HG02973 (cell line): Measurements from ENCODE around the gene SSR3.
A peak's percentile ranks its signal among the peaks of the same experiment; 100 is the strongest.
"Not testable (repeated sequence)": the region's sequence is repeated elsewhere in the genome, so short reads cannot be mapped to it uniquely, and the experiment has no call there.

Experiments
- ATAC-seq: cut with Tn5 transposase; IDR thresholded peaks from one replicate; pipeline ENCODE4 v1.9.1; 2021; ENCODE audit warnings: moderate library complexity; ENCODE audit not compliant: unreplicated experiment

The SSR3 gene

DNA sequence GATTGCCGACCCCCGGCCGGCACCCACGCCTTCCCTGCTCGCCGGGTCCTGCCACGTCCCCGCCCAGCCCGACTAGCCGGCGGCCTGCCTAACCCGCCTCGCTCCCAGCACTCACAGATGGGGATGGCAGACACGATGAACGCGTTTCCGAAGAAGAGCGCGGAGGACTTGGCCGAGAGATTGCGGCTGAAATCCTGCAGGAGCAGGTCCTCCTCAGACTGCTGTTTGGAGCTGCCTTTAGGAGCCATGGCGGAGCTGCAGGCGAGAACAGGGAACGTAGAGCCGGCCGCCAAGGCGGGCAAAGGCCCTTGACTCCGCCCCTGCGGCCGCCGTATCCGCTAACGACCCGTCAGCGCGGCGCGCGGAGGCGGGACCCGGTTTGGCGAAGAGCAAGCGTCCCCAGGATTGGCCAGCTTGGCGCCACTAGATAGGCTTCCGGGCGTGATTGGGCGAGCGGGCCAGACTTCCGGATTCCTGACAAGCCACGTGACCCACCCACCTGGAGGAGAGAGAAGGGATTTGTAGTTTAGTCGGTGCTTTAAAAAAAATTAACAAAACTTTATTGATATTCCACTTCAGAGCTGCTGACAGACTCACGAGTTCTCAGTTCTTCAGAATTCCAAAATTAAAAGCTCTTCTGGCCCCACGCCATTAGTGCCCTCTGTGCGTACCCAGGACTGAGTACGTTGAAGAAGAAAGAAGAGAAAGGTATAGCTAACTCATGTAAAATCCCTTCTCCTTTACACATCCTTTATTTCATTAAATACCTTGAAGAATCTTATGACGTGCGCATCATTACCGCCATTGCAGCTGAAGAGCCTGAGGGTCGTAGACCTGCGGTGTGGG is at the start of gene SSR3:
Gene SSR3 (minus strand): TSS at position 276 of the 846 bp plus-strand sequence. CDS start 28 bp downstream, at position 248.
- peak; percentile 98 for ATAC-seq

DNA sequence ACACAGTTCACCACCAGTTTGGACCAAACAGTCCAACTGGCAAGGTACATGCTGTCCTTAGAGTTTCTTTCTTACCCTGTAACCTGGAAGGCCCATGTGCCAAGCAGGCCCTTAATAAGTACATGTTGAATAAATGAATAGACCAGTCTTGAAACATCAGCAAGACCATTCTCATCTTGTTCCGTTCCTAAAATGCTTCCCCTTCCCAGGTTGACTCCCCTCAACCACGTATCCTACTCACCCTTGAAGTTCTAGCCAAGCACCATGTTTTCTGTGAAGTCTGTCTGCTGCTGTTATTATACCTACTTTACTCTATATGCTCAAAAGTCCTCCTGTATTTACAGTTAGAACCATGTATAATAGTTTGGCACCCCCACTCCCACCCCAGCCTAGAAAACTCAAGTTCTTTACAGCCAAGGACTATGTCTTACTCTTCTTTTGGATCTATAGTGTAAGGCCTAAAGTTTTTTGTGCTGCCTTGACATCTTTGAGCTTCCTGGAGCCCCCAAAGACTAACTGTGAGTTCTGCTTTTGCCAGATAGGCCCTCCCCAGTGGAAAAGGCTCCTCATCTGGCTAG is 49.2 kb upstream of the SSR3 start:
- ATAC-seq: no peak

DNA sequence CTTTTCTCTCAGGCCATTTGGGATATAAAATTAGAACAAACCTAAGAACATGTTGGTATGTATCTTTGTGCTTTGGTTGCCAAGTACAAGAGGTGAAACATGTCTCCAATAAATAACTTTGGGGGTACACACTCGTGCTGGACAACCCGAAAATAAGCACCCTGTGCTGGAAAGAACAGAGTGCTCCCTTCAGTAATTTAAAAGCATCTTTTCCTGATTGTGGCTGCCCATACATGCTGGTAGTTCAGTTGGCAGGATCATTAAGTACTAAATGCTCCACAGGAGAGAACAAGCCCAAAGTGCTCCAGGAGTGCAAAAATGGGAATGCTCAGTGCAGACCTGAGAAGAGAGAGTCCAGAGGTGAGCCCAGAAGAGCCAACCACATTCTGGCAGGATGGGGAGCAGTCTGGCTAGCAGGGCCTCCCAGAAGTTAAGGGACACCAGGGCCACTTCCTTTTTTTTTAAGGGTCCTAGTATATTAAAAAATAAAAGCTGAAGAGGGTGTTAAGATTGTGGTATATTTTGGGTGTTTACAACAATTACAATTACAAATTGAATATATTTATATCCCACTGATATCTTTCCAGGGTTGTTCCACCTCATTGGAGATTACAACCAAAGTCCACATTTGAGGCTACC is 48.6 kb upstream of the SSR3 start:
- no peak for ATAC-seq

DNA sequence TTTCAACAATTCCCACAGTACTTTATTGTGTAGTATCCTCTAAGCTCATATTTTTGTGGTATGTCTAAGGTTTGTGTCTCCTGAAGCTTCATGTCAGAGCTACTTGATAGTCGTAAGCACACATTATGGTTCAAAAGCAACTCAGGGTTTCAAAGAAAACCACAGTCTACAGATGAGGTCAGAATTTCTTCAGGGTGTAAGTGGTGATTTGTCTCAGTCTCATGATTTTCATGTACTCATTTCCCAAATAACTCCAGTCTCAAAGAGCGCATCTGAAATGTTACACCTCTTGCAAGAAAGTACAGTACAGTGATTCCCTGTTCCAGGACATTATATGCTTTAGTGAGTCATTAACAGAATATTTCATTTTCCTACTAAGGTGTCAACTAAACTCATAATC is 47.5 kb upstream of the SSR3 start:
- no peak for ATAC-seq

DNA sequence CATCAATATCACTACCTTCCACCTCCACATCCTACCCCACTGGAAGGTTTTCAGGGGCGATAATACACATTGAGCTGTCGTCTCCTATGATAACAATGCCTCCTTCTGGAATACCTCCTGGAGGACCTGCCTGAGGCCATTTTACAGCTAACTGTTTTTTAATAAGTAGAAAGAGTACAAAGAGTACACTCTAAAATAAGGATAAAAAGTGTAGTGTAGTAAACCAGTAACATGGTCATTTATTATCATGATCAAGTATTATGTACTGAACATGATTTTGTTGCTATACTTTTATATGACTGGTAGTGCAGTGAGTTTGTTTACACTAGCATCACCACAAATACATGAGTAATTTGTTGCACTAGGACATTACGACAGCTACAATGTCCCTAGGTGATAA is 46.6 kb upstream of the SSR3 start:
- no peak for ATAC-seq

DNA sequence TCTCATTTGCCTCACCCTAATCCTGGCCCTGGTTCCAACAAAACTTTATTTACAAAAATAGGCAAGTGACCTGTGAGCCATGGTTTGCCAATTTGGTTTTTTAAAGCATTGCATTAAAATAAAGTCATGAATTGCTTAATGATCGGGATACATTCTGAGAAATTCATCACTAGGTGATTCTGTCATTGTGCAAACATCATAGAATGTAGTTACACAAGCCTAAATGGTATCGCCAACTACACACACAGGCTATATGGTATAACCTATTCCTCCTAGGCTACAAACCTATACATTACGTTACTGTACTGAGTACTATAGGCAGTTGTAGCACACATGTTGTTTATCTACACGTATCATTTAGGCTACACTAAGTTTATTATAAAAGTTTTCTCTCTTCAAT is 45.9 kb upstream of the SSR3 start:
- ATAC-seq: no peak

DNA sequence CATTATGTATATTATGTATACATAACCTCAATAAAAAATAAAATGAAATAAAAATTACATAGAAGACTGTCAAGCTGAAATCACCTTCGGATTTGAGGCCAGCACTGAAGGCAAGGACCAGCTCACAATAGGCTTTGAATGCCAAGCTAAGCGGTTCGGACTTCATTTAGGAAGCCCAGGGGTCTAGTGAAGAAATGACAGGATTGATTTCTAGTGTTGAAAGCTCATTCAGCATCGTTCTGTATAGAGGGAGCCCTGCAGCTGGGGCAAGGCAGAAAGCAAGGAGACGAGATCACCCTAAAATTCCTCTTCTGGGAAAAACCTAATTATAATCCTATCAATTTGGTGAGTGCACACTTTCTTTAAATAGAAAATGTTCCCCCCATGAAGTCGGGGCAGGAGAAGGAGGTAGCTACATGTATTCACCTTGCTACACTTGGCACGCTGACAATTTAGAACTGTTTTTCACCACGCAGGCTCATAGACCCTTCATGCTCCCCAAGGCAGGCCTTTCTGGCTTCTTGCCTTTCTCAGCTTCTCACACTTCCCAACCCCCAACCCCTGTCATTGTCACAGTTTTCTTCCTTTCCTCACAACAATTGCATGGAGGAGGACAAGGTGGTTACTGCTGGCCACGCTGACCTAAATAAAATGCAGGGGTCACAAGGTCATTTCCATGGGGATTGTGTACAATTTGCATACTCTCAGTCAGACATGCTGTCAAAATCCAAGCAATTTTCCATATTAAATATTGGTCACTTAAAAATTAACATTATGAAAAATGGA is 44.4 kb upstream of the SSR3 start:
- ATAC-seq: no peak

DNA sequence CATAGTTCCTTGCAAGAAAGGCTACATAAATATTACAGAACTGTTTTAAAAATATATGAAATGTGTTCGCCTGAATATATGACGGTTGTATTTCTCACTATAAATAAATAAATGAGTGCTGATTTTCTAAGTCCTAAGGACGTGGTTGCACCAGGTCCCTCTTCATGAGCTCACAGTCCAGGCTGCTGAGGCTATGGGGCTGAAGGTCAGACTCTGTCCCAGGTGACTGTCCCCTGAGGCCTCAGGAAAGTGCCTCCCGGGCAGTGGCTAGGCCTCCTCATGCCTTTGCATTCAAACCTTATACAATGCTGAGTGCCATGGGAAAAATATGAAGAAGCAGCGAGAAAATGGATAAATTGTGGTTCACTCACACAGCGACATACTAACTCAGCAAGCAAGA is 43.5 kb upstream of the SSR3 start:
- ATAC-seq: no peak

DNA sequence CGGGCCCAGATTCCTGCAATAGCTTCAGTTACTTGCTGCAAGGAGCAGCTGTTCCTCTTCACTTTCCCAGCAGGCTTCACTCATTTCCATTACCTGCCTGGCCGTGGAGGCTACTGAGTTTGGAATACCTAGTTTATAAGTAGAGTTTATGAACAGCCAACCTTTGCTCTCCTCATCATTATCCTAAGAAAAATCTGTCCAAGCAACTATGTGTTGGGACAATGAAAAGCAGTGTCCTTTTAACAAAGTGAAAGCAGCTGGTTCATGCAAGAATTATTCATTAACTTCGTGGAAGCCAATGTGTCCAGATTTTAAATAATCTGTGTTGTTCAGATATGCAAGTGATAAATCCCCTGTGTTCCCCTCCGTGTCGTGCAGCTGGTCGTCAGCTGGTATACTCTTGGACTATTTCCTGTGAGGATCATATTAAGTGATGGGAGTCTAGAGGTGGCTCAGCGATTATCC is 39.3 kb upstream of the SSR3 start:
- ATAC-seq: no peak

DNA sequence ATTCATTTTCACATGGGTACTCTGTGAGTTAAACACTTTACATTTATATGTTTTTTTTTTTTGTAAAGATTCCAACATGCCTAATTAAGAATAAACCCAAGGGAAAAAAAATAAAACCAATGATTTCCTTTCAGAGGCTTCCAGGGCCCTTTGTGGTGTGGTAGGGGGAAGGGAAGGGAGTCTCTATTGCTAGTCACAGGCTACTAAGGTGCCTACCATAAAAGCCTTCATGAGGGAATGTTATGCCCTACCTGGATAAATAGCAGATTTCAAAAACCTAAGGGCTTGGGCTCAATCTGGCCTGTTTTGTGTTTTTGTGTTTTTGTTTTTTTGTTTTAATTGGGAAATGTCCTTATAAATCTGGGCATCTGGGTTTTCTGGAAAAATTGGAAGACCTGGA is 38.9 kb upstream of the SSR3 start:
- ATAC-seq: no peak

DNA sequence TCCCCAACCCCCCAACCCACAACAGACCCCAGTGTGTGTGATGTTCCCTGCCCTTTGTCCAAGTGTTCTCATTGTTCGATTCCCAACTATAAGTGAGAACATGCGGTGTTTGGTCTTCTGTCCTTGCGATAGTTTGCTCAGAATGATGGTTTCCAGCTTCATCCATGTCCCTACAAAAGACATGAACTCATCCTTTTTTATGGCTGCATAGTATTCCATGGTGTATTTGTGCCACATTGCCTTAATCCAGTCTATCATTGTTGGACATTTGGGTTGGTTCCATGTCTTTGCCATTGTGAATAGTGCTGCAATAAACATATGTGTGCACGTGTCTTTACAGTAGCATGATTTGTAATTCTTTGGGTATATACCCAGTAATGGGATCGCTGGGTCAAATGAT is 34.9 kb upstream of the SSR3 start:
- ATAC-seq: not testable (repeated sequence)

DNA sequence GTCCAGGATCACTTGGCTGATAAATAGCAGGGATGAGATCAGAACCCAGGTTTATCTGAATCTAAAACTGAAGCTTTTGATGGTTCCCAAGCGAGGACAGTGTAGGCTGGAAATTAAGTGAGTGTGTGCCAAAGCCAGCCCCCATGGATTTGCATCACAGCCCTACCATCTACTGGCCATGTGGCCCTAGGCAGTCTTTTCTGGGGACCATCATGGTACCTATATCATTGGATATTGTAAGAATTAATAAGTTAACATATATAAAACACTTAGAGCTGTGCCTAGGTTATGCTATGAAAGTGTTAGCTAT is 32.8 kb upstream of the SSR3 start:
- ATAC-seq: no peak

DNA sequence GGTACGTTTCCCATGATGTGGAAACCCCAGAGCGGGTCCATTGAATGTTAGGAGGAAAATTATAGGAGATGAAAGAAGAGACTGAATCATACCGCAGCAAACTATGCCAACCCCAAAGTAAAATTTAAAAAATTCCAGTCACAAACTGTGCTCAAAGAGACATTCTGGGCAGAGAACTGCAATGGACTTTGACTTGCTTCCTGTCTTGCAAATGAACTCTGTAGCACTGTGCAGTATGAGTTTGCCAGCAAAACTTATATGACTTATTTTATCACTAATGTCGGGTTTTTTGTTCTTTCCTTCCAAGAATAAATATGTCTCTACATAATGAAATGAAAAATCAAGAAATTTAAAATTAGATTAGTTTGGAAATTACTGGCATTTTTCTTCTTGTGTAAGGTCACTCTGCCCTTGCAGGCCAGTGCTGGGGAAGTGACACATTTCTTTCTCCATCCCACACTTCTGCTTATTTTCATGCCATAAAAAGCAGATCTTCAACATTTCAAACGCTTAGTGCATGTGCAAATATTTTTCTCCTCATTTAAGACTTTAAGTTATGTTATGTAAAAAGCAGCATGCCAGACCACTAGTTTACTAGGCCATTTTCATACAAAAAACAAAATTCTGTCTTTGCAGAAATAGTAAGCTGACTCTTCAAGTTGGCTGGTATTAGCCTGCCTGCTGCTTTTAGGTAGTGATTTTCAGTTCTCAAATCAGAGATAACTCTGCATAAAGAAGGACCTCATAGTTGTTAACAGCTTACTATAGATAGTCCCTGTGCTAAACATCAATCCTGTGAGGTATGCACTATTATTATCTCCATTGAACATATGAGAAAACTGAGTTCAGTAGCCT is 32.2 kb upstream of the SSR3 start:
- peak; percentile 60 for ATAC-seq

DNA sequence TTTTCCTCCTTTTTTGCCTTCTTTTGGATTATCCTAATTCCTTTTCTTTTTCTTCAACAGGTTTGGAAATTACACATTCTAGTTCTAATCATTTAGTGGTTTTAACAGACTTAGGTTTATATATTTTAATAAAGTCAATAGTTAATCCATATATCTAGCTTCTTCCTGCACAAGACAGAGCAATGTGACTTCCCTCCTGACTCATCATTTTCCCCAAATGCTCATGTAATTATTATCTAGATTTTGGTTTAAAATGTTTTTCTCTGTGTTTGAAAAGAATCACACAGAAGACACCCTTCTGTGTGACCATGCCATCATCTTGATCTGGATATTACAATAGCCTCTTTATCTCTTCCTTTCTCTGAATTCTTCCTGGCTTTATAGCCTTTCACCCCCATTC is 28.6 kb upstream of the SSR3 start:
- ATAC-seq: no peak

DNA sequence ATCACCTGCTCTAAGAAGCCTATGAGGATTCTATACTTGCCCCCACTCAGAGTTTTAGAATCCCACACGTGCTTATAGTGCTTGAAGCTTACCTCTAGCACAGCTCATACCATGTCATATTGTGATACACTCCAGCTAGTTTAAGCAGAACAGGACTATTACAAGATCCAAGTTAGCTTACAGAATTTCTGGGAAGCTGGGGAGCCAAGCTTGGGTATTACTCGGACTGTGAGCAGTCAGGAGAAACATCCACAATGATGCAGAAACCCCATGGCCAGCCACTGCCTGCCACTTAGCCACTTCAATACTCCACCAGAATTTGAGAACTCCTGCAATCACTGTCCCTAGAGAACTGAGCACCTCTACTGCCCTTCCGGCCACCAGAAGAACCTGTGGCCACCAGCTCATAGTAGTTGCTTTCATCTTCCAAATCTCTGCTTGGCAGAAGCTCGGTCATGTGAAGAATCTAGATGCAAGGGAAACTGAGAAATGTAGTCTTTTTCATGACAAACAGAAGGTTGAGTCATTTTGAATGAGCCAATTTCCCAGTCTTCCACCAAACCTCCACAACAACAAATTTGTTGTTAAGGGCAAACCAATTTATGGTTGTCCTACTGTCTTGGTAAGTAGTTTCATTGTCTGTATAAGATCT is 27.7 kb upstream of the SSR3 start:
- ATAC-seq: no peak

DNA sequence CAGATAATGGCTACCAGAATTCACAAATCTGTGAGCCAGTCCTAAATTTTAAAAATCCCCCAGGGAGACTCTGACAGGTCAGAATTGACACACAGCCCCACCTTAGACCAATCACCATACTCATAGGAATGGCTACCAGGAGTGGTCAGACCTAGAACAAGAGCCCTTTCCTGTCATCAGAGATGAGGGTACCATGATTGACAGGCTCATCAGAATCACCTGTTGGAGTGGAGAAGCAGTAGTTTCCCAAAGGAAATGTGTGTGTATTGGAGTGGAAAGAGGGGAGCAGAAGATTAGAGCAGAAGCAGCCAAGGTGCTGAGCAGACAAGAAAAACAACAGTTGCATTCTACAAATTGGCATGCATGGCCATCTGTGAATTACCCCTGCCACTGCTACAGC is 27.0 kb upstream of the SSR3 start:
- ATAC-seq: no peak

DNA sequence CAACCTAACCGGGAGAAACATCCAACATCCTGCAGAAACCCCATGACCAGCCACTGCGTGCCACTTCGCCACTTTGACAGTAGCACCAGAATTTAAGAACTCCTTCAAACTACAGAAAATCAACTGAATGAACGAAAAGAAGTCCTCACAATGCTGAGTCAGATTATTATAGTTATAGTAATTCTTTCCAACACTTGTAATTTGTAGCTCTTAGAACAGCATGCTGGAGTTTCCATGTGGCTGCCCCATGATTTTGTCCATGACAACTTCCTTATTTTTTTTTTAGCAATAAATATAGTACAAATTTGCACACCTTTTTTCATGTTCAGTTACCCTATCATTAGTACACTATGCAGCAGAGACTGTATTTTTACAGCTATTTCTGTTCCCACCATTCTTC is 26.1 kb upstream of the SSR3 start:
- no peak for ATAC-seq

DNA sequence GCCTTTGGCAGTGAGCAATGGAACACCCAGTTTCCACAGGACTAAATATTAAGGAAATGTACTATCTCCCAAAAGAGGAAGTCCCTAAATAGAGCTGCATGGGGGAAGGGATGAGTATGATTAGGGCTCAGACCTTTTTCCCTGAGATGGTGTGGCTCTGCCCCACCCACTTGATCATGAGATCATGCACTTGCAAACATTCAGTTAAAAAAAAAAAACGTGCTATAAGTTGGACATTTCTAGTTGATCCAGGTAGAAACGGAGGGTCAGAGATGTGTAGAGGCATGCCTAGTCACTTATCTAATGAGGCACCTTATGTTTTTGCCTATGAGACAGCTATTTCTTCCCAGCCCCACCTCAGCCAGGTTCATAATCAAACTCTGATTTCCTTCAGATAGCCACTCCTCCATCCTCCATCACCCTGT is 24.5 kb upstream of the SSR3 start:
- ATAC-seq: no peak

DNA sequence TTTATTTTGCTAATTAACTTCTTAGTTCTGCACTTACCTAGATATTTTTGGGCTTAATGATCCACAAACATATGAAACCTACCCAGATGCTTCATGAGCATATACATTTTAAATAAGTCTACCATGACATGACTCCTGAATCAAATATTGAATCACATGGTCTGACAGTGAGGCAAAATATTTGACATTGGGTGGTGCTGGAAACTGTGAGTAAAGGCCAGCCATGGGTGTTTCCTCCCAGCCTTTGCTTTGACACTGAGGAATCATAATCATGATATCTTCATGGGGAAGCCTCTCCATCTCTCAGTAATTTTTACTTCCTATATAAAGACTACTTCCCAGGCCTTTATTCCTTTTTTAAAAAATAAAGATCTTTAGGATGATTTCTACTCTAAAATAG is 22.8 kb upstream of the SSR3 start:
- ATAC-seq: no peak
